Trophoblast cell (in vitro differentiated cells and primary cell): ENCODE results near the gene LTBP4.
"Not testable (repeated sequence)": the region's sequence is repeated elsewhere in the genome, so short reads cannot be mapped to it uniquely, and the experiment has no call there.

Experiments used
- DNase-seq, 2 donors: peaks; one replicate each; pipeline ENCODE4 v3.0.0-alpha.2; 2016
- H2AFZ ChIP-seq: 2 replicates; pipeline ENCODE4 v1.6.1; 2013; ENCODE audit warnings: low read length, moderate library complexity, mild to moderate bottlenecking; ENCODE audit not compliant: insufficient read depth, poor library complexity
- H2AK5ac ChIP-seq: 2 replicates; pipeline ENCODE4 v1.6.1; 2013; ENCODE audit warnings: mild to moderate bottlenecking, low read length
- H2BK120ac ChIP-seq: 2 replicates; pipeline ENCODE4 v1.6.1; 2013; ENCODE audit warnings: low read length, mild to moderate bottlenecking, moderate library complexity; ENCODE audit not compliant: insufficient read depth, poor library complexity
- H2BK12ac ChIP-seq: 2 replicates; pipeline ENCODE4 v1.6.1; 2013; ENCODE audit warnings: mild to moderate bottlenecking, low read length, moderate library complexity
- H2BK5ac ChIP-seq: 2 replicates; pipeline ENCODE4 v1.6.1; 2013; ENCODE audit warnings: low read length, low read depth, moderate library complexity, mild to moderate bottlenecking; ENCODE audit not compliant: poor library complexity
- H3K14ac ChIP-seq: 2 replicates; pipeline ENCODE4 v1.6.1; 2013; ENCODE audit warnings: mild to moderate bottlenecking, low read length
- H3K18ac ChIP-seq: 2 replicates; pipeline ENCODE4 v1.6.1; 2013; ENCODE audit warnings: mild to moderate bottlenecking, low read length
- H3K23ac ChIP-seq: 2 replicates; pipeline ENCODE4 v1.6.1; 2013; ENCODE audit warnings: low read length
- H3K27ac ChIP-seq: 2 replicates; pipeline ENCODE4 v1.5.1; 2013; ENCODE audit warnings: low read depth, mild to moderate bottlenecking, inconsistent platforms, low read length, moderate library complexity
- H3K27me3 ChIP-seq: 2 replicates; pipeline ENCODE4 v1.6.1; 2013; ENCODE audit warnings: inconsistent platforms, mild to moderate bottlenecking, low read length, moderate library complexity; ENCODE audit not compliant: insufficient read depth
- H3K36me3 ChIP-seq, 2 experiments: 1 replicate in 1 of 2; 2 replicates in 1 of 2; pipeline ENCODE4 v1.6.1; 2013; ENCODE audit warnings: low read length in 2 of 2, mild to moderate bottlenecking in 2 of 2, moderate library complexity in 1 of 2; ENCODE audit not compliant: insufficient read depth in 2 of 2, control insufficient read depth in 1 of 2
- H3K4ac ChIP-seq: 2 replicates; pipeline ENCODE4 v1.6.1; 2013; ENCODE audit warnings: low read depth, mild to moderate bottlenecking, low read length, moderate library complexity
- H3K4me1 ChIP-seq, 2 experiments: 1 replicate in 1 of 2; 2 replicates in 1 of 2; pipeline ENCODE4 v1.6.1; 2013; ENCODE audit warnings: low read length in 2 of 2, mild to moderate bottlenecking in 2 of 2, moderate library complexity in 1 of 2; ENCODE audit not compliant: insufficient read depth in 2 of 2, control insufficient read depth in 1 of 2
- H3K4me2 ChIP-seq: 2 replicates; pipeline ENCODE4 v1.6.1; 2013; ENCODE audit warnings: inconsistent platforms, mild to moderate bottlenecking, low read length, moderate library complexity
- H3K4me3 ChIP-seq: 2 replicates; pipeline ENCODE4 v1.5.1; 2013; ENCODE audit warnings: mild to moderate bottlenecking, low read depth, low read length, inconsistent platforms
- H3K79me1 ChIP-seq: one replicate; pipeline ENCODE4 v1.6.1; 2013; ENCODE audit warnings: low read length
- H3K79me2 ChIP-seq: 2 replicates; pipeline ENCODE4 v1.6.1; 2013; ENCODE audit warnings: low read length, mild to moderate bottlenecking; ENCODE audit not compliant: control insufficient read depth, insufficient read depth, poor library complexity
- H3K9ac ChIP-seq: 2 replicates; pipeline ENCODE4 v1.6.1; 2013; ENCODE audit warnings: mild to moderate bottlenecking, low read length
- H3K9me3 ChIP-seq: 2 replicates; pipeline ENCODE4 v1.6.1; 2013; ENCODE audit warnings: low read depth, mild to moderate bottlenecking, control low read depth, inconsistent platforms, low read length; ENCODE audit not compliant: insufficient read depth
- H4K12ac ChIP-seq: 2 replicates; pipeline ENCODE4 v1.6.1; 2013; ENCODE audit warnings: low read depth, mild to moderate bottlenecking, low read length, moderate library complexity
- H4K8ac ChIP-seq: 2 replicates; pipeline ENCODE4 v1.6.1; 2013; ENCODE audit warnings: low read depth, mild to moderate bottlenecking, low read length, moderate library complexity
- H4K91ac ChIP-seq: one replicate; pipeline ENCODE4 v1.6.1; 2013; ENCODE audit warnings: low read depth, mild to moderate bottlenecking, low read length, moderate library complexity
- WGBS: extraction: QIAGEN DNeasy Blood & Tissue Kit; methylation state at CpG from one replicate; pipeline ENCODE4 v1.1.7; 2013; ENCODE audit warnings: missing lambda C conversion rate; ENCODE audit not compliant: insufficient read length, insufficient coverage; ENCODE audit errors: extremely low coverage; 5-methylcytosine and 5-hydroxymethylcytosine counted together

The LTBP4 gene

DNA sequence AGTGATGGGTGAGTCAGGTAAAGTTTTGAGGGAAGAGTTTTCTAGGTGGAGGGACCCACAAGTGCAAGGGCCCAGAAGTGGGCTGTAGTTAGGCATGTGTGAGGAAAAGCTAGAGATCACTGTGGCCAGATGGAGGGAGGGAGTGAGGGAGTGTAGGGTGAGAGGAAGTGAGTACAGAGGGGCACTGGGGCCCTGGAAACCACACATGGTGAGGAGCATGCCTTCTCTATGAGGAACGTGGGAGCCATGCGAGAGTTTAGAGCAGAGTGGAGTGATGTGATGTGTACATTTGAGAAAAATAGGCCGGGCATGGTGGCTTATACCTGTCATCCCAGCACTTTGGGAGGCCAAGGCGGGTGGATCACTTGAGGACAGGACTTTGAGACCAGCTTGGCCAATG, 39.2 kb upstream of the LTBP4 start:
- Histone ChIP-seq H3K36me3 (no peaks in the 10 kb centered on the region), H3K4ac (no peak overlapping the region), H2AFZ (no peak overlapping the region), H3K18ac (no peak overlapping the region), H3K27ac (no peak overlapping the region), H3K4me3 (no peak overlapping the region), H3K4me1 (no peaks in the 10 kb centered on the region), H2BK12ac (no peak overlapping the region), H2AK5ac (no peak overlapping the region), H3K4me2 (no peak overlapping the region), H3K27me3 (peaks cover 5% of the 10 kb centered on the region), H4K91ac (no peak overlapping the region), H4K12ac (no peak overlapping the region), H3K9ac (no peak overlapping the region), H2BK120ac (no peak overlapping the region), H2BK5ac (no peak overlapping the region), H3K79me2 (no peaks in the 10 kb centered on the region), H3K79me1 (no peaks in the 10 kb centered on the region), H3K14ac (no peak overlapping the region), H4K8ac (no peak overlapping the region), H3K23ac (no peak overlapping the region), H3K9me3 (no peaks in the 10 kb centered on the region)
- no peak for DNase-seq
- WGBS = no CpG with 5 or more reads among the region's 4 CpGs

DNA sequence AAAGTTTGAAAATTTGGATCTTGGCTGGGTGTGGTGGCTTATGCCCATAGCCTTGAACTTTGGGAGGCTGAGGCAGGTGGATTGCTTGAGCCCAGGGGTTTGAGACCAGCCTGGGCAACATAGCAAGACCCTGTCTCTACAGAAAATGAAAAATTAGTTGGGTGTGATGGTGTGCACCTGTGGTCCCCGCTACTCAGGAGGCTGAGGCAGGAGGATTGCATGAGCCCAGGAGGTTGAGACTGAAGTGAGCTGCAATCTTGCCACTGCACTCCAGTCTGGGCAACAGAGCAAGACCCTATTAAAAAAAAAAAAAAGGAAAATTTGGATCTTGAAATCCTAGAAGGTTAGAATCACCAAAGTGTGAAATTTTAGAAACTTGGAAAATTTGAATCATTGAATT, 36.6 kb upstream of the LTBP4 start:
- peaks cover 24% of the 10 kb centered on the region for H3K27me3 ChIP-seq
- H3K4me2 ChIP-seq, H3K79me2 ChIP-seq, H3K36me3 ChIP-seq, DNase-seq, H3K14ac ChIP-seq, H3K79me1 ChIP-seq, H4K91ac ChIP-seq, H2BK120ac ChIP-seq, H4K12ac ChIP-seq, H4K8ac ChIP-seq, H2BK12ac ChIP-seq, H3K4me1 ChIP-seq, H3K23ac ChIP-seq, H3K9me3 ChIP-seq, H2AK5ac ChIP-seq, H3K4me3 ChIP-seq, H3K27ac ChIP-seq, H3K18ac ChIP-seq, H3K4ac ChIP-seq, H2AFZ ChIP-seq, H2BK5ac ChIP-seq, H3K9ac ChIP-seq: not testable (repeated sequence)
- WGBS = no CpG with 5 or more reads among the region's 1 CpG

- Histone ChIP-seq H3K4me3 (no peak overlapping the region), H3K79me1 (peaks cover 3% of the 10 kb centered on the region), H4K12ac (no peak overlapping the region), H3K9ac (no peak overlapping the region), H2AFZ (no peak overlapping the region), H4K91ac (no peak overlapping the region), H3K4me2 (no peak overlapping the region), H3K9me3 (peaks cover 3% of the 10 kb centered on the region), H3K4me1 (peaks cover 5 to 6% of the 10 kb centered on the region in 2 experiments), H2AK5ac (no peak overlapping the region), H3K79me2 (no peaks in the 10 kb centered on the region), H4K8ac (no peak overlapping the region), H3K36me3 (no peaks in the 10 kb centered on the region), H2BK12ac (no peak overlapping the region), H2BK5ac (no peak overlapping the region), H2BK120ac (no peak overlapping the region), H3K18ac (no peak overlapping the region), H3K4ac (no peak overlapping the region), H3K27ac (no peak overlapping the region), H3K14ac (no peak overlapping the region), H3K23ac (no peak overlapping the region), H3K27me3 (peaks cover 24% of the 10 kb centered on the region)
- WGBS = no CpG with 5 or more reads among the region's 7 CpGs
- DNase-seq = no peak
These were observed 35.8 kb upstream of the LTBP4 start for GRCh38 chr19:40565355-40565754.

- DNase-seq = no peak
- H3K14ac ChIP-seq = no peak overlapping the region
- no peak overlapping the region for H3K4me3 ChIP-seq
- WGBS = no CpG with 5 or more reads among the region's 14 CpGs
- no peak overlapping the region for H3K18ac ChIP-seq
- peaks cover 3% of the 10 kb centered on the region for H3K9me3 ChIP-seq
- H3K27ac ChIP-seq = no peak overlapping the region
- no peaks in the 10 kb centered on the region for H3K36me3 ChIP-seq
- no peak overlapping the region for H4K8ac ChIP-seq
- H3K27me3 ChIP-seq = peaks cover 24% of the 10 kb centered on the region
- no peak overlapping the region for H3K9ac ChIP-seq
- no peak overlapping the region for H3K4ac ChIP-seq
- H3K23ac ChIP-seq = no peak overlapping the region
- no peak overlapping the region for H2BK12ac ChIP-seq
- no peak overlapping the region for H2AK5ac ChIP-seq
- no peak overlapping the region for H3K4me2 ChIP-seq
- no peak overlapping the region for H2BK120ac ChIP-seq
- no peak overlapping the region for H4K12ac ChIP-seq
- peaks cover 3% of the 10 kb centered on the region for H3K79me1 ChIP-seq
- no peak overlapping the region for H2AFZ ChIP-seq
- H3K79me2 ChIP-seq = no peaks in the 10 kb centered on the region
- H2BK5ac ChIP-seq = no peak overlapping the region
- H3K4me1 ChIP-seq = peaks cover 6 to 7% of the 10 kb centered on the region in 2 experiments
- no peak overlapping the region for H4K91ac ChIP-seq
These were observed 35.2 kb upstream of the LTBP4 start for GRCh38 chr19:40565910-40566495.
